Stimulated activated effector memory CD8-positive, alpha-beta T cell treated with anti-CD3 and anti-CD28 coated beads, Interleukin-12 subunit alpha, Interleukin-12 subunit beta, amount 100 ng/mL, for 72 hours (primary cell): Measurements from ENCODE around the gene CDC37L1.

Experiments used
- ATAC-seq: fragments of 150-1000 bp; cut with Tn5 transposase; 2 replicates; pipeline ENCODE4 v1.10.0; 2021
- DNase-seq, 2 donors: peaks; one replicate each; pipeline ENCODE4 v3.0.0; 2021 to 2022; ENCODE audit warnings: low spot score in 2 of 2
- H3K27ac Mint-ChIP-seq: one replicate; pipeline ENCODE4 v1.8.0; 2022; ENCODE audit warnings: mild to moderate bottlenecking, mixed read lengths
- H3K36me3 Mint-ChIP-seq: one replicate; pipeline ENCODE4 v1.8.0; 2022; ENCODE audit warnings: mild to moderate bottlenecking, mixed read lengths
- H3K4me1 Mint-ChIP-seq: one replicate; pipeline ENCODE4 v1.8.0; 2022; ENCODE audit warnings: mixed read lengths
- H3K4me3 Mint-ChIP-seq: one replicate; pipeline ENCODE4 v1.8.0; 2022; ENCODE audit warnings: mild to moderate bottlenecking, mixed read lengths
- H3K9me3 Mint-ChIP-seq: one replicate; pipeline ENCODE4 v1.8.0; 2022; ENCODE audit warnings: mixed read lengths

Gene CDC37L1

DNA sequence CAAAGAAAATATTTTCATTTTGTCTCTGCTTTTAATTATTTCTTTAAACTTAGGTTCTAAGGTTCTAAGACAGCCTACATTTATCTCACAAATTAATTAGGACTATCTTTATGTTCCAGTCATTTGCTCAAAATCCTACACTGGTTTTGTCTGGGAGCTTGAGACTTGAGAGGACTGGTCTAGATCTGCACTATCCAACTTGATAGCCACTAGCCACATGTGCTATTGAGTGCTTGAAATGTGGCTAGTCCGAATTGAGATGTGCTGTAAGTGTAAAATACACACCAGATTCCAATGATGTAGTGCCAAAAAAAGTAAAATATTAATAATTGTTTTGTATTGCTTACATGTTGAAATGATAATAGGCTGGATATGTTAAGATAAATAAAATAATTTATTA is 7.2 kb downstream of the CDC37L1 start:
- H3K4me3 Mint-ChIP-seq: no peak overlapping the region
- no peaks in the 10 kb centered on the region for H3K9me3 Mint-ChIP-seq
- no peak overlapping the region for H3K27ac Mint-ChIP-seq
- H3K36me3 Mint-ChIP-seq: peaks cover 50% of the 10 kb centered on the region
- ATAC-seq (no peak), DNase-seq (no peak)
- peaks cover 53% of the 10 kb centered on the region for H3K4me1 Mint-ChIP-seq

GRCh38 chr9:4689021-4689420 is 9.7 kb downstream of the CDC37L1 start:
- H3K27ac Mint-ChIP-seq: no peak overlapping the region
- H3K4me3 Mint-ChIP-seq: no peak overlapping the region
- H3K9me3 Mint-ChIP-seq: no peaks in the 10 kb centered on the region
- DNase-seq: no peak
- no peak for ATAC-seq
- H3K36me3 Mint-ChIP-seq: peaks cover 64% of the 10 kb centered on the region
- H3K4me1 Mint-ChIP-seq: peaks cover 51% of the 10 kb centered on the region

- no peak overlapping the region for H3K4me3 Mint-ChIP-seq
- H3K9me3 Mint-ChIP-seq: no peaks in the 10 kb centered on the region
- peaks cover 45% of the 10 kb centered on the region for H3K4me1 Mint-ChIP-seq
- peaks cover 67% of the 10 kb centered on the region for H3K36me3 Mint-ChIP-seq
- no peak for DNase-seq
- H3K27ac Mint-ChIP-seq: peak overlapping the region; percentile 49
- peak; percentile 93 for ATAC-seq
These were observed 10.3 kb downstream of the CDC37L1 start for GRCh38 chr9:4689687-4690104.

DNA sequence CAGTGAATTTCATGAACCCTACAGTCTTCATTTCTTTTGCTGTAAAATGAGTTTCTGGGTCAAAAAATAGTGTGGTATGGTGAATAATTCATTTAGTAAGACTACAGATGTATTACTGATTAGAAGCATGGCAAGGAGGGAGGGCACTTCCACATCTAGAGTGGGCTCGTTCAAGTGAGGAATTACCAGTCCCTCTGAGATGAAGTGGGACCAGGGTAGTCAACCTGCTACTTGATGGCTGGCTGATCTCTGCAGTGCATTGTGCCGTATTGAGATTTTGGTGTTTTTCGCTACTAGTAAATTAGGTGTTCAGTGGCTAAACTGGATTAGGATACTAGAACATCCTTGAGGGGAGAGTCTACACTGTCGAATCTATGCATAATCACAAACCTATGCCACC is 10.8 kb downstream of the CDC37L1 start:
- Mint-ChIP-seq H3K9me3 (no peaks in the 10 kb centered on the region), H3K36me3 (peaks cover 64% of the 10 kb centered on the region), H3K4me1 (peaks cover 41% of the 10 kb centered on the region), H3K27ac (peak overlapping the region; percentile 49), H3K4me3 (no peak overlapping the region)
- DNase-seq (no peak), ATAC-seq (peak; percentile 48)

GRCh38 chr9:4691795-4692194 is 12.4 kb downstream of the CDC37L1 start:
- no peak for DNase-seq
- H3K4me1 Mint-ChIP-seq: peaks cover 40% of the 10 kb centered on the region
- ATAC-seq: peak; percentile 84
- H3K4me3 Mint-ChIP-seq: no peak overlapping the region
- peaks cover 58% of the 10 kb centered on the region for H3K36me3 Mint-ChIP-seq
- H3K27ac Mint-ChIP-seq: no peak overlapping the region
- no peaks in the 10 kb centered on the region for H3K9me3 Mint-ChIP-seq

GRCh38 chr9:4700091-4700490 is 20.7 kb downstream of the CDC37L1 start:
- H3K36me3 Mint-ChIP-seq: peaks cover 87% of the 10 kb centered on the region
- H3K4me1 Mint-ChIP-seq: peaks cover 18% of the 10 kb centered on the region
- ATAC-seq (no peak), DNase-seq (no peak)
- H3K9me3 Mint-ChIP-seq: no peaks in the 10 kb centered on the region
- H3K4me3 Mint-ChIP-seq: no peak overlapping the region
- no peak overlapping the region for H3K27ac Mint-ChIP-seq

DNA sequence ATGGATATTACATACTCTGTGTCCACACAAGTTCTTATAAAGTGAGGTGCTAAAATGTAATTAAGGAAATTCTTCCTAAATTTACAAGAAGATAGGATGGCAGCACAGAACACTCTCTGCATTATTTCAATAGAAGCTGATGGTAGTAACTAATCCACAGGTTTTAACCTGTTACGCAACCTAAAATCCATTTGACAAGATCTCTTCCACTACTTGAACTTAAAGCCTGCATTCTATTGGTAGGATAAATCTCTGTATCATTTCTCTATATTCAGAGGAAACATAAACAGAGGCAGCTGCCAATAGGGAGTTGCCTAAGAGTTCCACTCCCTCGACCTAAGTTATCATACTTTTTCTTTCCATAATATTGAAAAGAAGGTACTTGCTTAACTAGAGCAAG is 21.6 kb downstream of the CDC37L1 start:
- Mint-ChIP-seq H3K4me1 (peaks cover 16% of the 10 kb centered on the region), H3K27ac (no peak overlapping the region), H3K36me3 (peaks cover 91% of the 10 kb centered on the region), H3K9me3 (no peaks in the 10 kb centered on the region), H3K4me3 (no peak overlapping the region)
- no peak for DNase-seq
- ATAC-seq: no peak

DNA sequence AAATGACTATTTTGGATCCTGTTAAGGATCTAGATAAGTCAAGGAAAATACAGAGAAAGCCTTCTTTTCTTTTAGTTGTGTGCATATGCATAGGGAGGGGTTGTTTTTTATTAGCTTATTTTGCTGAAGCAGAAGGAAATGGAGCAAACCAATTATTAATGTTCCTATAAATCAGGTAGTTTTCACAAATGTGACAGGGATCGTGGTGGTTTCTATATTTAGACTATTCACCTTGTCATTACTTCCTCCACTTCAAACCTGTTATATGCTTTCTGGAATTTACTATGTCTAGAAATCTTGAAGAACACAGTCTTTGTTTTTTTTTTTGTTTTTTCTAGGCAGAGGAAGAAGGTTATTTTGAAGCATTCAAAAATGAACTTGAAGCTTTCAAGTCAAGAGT is 22.2 kb downstream of the CDC37L1 start:
- peaks cover 91% of the 10 kb centered on the region for H3K36me3 Mint-ChIP-seq

DNA sequence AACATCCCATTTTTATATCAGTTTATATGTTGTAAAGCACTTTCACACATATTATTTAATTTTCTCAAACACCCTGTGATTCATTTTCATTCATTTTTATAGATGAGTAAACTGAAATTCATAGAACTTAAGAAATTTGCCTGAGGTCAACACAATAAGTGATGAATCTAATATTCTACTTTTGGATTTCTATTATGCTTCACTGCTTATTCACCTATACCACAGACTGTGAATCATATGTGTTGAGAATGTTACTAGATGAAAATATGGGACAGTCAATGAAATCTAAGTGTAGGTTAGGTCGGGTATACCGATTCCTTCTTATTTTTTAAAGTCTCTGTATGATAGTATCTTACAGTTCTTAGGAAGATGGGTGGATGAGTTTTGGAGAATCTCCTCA is 24.8 kb downstream of the CDC37L1 start:
- DNase-seq (no peak), ATAC-seq (peak; percentile 96)
- H3K4me1 Mint-ChIP-seq: peaks cover 10% of the 10 kb centered on the region
- H3K36me3 Mint-ChIP-seq: peaks cover 81% of the 10 kb centered on the region
- no peak overlapping the region for H3K27ac Mint-ChIP-seq
- H3K9me3 Mint-ChIP-seq: no peaks in the 10 kb centered on the region
- H3K4me3 Mint-ChIP-seq: no peak overlapping the region

More for the DNA sequence above, 22.2 kb downstream of the CDC37L1 start:
- Mint-ChIP-seq H3K27ac (no peak overlapping the region), H3K4me1 (peaks cover 10% of the 10 kb centered on the region), H3K9me3 (no peaks in the 10 kb centered on the region), H3K4me3 (no peak overlapping the region)
- DNase-seq (no peak), ATAC-seq (no peak)

- DNase-seq (no peak), ATAC-seq (no peak)
- peaks cover 10% of the 10 kb centered on the region for H3K4me1 Mint-ChIP-seq
- no peak overlapping the region for H3K4me3 Mint-ChIP-seq
- H3K27ac Mint-ChIP-seq: peak overlapping the region; percentile 24
- H3K9me3 Mint-ChIP-seq: no peaks in the 10 kb centered on the region
- H3K36me3 Mint-ChIP-seq: peaks cover 82% of the 10 kb centered on the region
These were observed 26.7 kb downstream of the CDC37L1 start for GRCh38 chr9:4706021-4706420.

DNA sequence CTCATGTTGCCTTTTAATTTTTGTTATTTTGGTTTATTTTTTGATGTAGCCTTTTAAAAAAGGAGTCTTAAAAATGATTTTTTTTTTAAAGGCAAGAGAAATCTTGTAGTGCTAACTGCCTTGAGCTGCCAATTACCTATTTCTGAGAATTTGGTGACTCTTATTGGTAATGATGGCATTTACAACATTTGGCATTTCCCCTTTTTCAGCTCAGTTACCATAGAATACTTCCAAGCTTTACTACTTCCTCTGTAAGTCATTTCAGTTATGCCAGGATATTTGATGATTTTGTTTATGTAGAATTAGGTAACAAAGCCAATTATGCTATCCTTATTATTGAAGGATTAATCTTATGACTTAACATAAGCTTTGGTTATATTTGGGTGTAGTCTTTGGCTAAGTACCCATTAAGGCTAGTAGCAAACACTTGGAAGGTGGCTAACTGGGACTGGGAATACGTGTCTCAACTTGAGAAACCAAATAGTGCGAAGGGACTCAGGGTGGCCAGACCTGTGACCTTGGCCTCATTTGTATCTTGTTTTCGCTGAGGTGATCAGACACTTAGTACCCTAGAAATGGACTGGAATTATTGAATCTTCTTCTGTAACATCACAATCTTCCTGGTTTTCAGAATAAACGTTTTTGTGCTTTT is 27.7 kb downstream of the CDC37L1 start:
- Mint-ChIP-seq H3K36me3 (peaks cover 82% of the 10 kb centered on the region), H3K27ac (peak overlapping the region; percentile 69)
- DNase-seq: no peak

GRCh38 chr9:4709380-4709779 is 30.0 kb downstream of the CDC37L1 start:
- Mint-ChIP-seq H3K27ac (no peak overlapping the region), H3K4me3 (no peak overlapping the region), H3K9me3 (no peaks in the 10 kb centered on the region), H3K4me1 (peaks cover 9% of the 10 kb centered on the region), H3K36me3 (peaks cover 81% of the 10 kb centered on the region)
- no peak for ATAC-seq
- DNase-seq: no peak

More for the DNA sequence above, 27.7 kb downstream of the CDC37L1 start:
- Mint-ChIP-seq H3K4me3 (no peak overlapping the region), H3K9me3 (no peaks in the 10 kb centered on the region), H3K4me1 (peaks cover 10% of the 10 kb centered on the region)
- no peak for ATAC-seq

GRCh38 chr9:4713849-4714248 is 34.5 kb downstream of the CDC37L1 start:
- H3K9me3 Mint-ChIP-seq: no peaks in the 10 kb centered on the region
- ATAC-seq (peak; percentile 40), DNase-seq (no peak)
- H3K27ac Mint-ChIP-seq: peak overlapping the region; percentile 41
- peaks cover 98% of the 10 kb centered on the region for H3K36me3 Mint-ChIP-seq
- H3K4me1 Mint-ChIP-seq: peaks cover 7% of the 10 kb centered on the region
- H3K4me3 Mint-ChIP-seq: no peak overlapping the region

DNA sequence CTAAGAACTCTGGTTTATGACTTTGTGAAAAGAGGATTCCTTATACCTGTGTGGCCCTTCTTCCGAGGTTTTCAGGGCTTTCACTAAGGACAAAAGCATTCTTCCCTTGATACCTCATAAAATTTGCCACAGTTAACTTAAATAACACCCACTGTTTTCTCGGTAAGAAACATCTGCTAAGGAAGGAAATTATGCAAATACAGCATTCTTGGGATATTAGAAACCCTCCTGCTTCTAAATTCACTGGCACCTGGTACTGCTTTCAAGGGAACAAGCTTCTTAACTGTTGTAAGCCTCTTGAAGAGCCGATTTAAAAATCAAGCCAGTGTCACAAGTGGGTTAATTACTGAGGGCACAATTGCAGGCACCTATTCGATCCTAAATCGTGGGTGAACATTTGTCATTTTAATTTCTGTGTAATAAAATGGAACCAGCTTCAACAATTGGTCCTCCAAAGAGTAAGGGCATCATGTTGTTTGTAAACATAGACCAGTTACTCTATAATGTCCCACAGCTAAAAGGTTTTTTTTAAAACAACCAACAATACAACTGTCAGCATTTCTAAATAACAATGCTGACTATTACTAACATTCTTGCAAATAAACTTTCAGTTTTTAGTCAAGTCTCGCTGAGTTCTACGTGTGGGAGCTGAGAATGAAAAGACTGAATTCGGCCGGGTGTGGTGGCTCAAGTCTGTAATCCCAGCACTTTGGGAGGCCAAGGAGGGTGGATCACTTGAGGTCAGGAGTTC is 35.1 kb downstream of the CDC37L1 start:
- Mint-ChIP-seq H3K27ac (peak overlapping the region; percentile 41), H3K4me3 (no peak overlapping the region), H3K9me3 (no peaks in the 10 kb centered on the region), H3K36me3 (peaks cover 98% of the 10 kb centered on the region), H3K4me1 (peaks cover 7% of the 10 kb centered on the region)
- ATAC-seq (peak; percentile 57), DNase-seq (no peak)

GRCh38 chr9:4716163-4716562 is 36.8 kb downstream of the CDC37L1 start:
- peaks cover 98% of the 10 kb centered on the region for H3K36me3 Mint-ChIP-seq
- DNase-seq: no peak
- no peaks in the 10 kb centered on the region for H3K9me3 Mint-ChIP-seq
- no peak overlapping the region for H3K27ac Mint-ChIP-seq
- H3K4me3 Mint-ChIP-seq: no peak overlapping the region
- ATAC-seq: no peak
- H3K4me1 Mint-ChIP-seq: peaks cover 7% of the 10 kb centered on the region

- H3K27ac Mint-ChIP-seq: no peak overlapping the region
These were observed 38.4 kb downstream of the CDC37L1 start for GRCh38 chr9:4717815-4718214.

More at GRCh38 chr9:4717815-4718214, 38.4 kb downstream of the CDC37L1 start:
- Mint-ChIP-seq H3K4me1 (peaks cover 7% of the 10 kb centered on the region), H3K36me3 (peaks cover 97% of the 10 kb centered on the region), H3K4me3 (no peak overlapping the region), H3K9me3 (no peaks in the 10 kb centered on the region)
- DNase-seq (no peak), ATAC-seq (no peak)
